MM.1S (cell line): ENCODE results near the gene FBXO34.

ENCODE experiments used
- EZH2 ChIP-seq: fragments of 300-600 bp; sonication (generic); optimal IDR thresholded peaks from 2 replicates; pipeline ENCODE3; 2017; ENCODE audit warnings: low read depth, mild to moderate bottlenecking, antibody characterized with exemption, low read length, mixed read lengths
- EZH2phosphoT487 ChIP-seq: fragments of 300-600 bp; sonication (generic); IDR thresholded peaks from 2 replicates; pipeline ENCODE4 v1.6.1; 2018; ENCODE audit warnings: antibody characterized with exemption, low read length
- TF ChIP-seq, protein P1 (sequence below): fragments of 300-600 bp; sonication (generic); IDR thresholded peaks from 2 replicates; pipeline ENCODE4 v1.5.1; 2016; ENCODE audit warnings: antibody characterized with exemption, low read length, mixed read lengths

DNA sequence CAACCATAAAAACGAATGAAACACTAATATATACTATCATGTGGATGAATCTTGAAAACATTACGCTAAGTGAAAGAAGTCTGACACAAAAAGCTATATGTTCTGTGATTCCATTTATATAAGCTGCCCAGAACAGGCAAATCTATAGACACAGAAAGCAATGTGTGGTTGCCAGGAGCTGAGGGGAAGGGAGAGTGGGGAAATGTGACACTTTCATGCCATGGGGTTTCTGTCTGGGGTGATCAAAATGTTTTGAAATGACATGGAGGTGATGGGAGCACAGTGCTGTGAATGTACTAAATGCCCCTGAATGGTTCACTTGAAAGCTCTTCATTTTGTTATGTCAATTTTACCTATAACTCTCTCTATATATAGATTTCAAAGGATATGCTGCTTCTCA lies 110.3 kb downstream of the FBXO34 start:
- TF ChIP-seq, protein P1, sequence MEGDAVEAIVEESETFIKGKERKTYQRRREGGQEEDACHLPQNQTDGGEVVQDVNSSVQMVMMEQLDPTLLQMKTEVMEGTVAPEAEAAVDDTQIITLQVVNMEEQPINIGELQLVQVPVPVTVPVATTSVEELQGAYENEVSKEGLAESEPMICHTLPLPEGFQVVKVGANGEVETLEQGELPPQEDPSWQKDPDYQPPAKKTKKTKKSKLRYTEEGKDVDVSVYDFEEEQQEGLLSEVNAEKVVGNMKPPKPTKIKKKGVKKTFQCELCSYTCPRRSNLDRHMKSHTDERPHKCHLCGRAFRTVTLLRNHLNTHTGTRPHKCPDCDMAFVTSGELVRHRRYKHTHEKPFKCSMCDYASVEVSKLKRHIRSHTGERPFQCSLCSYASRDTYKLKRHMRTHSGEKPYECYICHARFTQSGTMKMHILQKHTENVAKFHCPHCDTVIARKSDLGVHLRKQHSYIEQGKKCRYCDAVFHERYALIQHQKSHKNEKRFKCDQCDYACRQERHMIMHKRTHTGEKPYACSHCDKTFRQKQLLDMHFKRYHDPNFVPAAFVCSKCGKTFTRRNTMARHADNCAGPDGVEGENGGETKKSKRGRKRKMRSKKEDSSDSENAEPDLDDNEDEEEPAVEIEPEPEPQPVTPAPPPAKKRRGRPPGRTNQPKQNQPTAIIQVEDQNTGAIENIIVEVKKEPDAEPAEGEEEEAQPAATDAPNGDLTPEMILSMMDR, result no peak
- no peak for TF ChIP-seq EZH2
- TF ChIP-seq EZH2phosphoT487, result no peak
